Fibroblast of skin of back (primary cell): ENCODE measurements around the gene GYS1.

ENCODE experiments used
- DNase-seq: peaks from one replicate; pipeline ENCODE4 v3.0.0-alpha.2; 2013

Gene GYS1

DNA sequence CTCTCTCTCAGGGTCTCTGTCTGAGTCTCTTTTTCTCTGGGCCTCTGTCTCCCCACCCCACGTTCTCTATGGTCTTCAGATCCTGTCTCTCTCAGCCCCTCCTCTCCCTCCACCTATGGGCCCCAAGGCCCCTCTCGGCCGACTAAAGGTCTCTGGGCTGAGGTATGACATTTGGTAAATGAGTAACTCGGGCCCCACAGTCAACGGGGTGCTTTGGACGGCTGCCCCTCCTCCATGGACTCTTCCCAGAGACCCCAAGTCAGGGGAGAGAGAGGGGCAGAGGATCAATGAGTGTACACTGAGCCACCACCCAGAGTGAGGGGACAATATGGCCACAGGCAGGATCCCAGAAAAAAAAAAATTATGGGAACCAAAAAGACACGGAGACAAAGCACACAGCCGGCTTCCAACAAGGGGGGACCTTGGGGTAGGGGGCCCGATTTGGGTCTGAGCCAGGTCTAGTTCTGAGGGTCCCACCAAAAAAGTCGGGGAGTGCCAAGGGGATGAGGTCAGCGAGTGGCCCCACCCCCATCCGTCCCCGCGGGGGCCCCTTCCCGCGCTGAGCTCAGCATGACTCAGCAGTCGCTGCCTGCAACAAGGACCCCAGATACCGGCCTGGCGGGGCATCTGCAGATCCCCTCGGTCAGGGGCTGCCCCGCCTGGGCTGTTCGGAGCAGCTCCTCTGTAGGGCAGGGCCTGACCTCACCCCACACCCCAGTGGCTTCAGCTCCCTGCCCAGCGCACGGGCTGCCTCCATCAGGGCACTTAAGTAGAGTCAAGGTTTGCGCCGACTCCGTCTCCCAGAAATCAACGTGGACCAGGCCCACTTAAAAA is 29.5 kb downstream of the GYS1 start:
- DNase-seq = peak; percentile 77

DNA sequence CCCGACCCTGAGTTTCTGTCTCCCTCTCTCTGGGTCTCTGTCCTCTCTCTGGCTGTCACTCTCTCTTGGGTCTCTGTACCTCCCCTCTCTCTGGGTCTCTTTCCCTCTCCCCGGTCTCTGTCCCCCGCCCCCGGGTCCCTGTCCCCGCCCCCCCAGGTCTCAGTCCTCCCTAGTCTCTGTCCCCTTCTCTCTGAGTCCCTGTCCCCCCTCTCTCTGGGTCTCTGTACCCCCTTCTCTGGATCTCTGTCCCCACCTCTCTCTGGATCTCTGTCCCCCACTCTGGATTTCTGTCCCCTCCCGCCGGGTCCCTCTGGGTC is 30.3 kb downstream of the GYS1 start:
- DNase-seq = no peak

DNA sequence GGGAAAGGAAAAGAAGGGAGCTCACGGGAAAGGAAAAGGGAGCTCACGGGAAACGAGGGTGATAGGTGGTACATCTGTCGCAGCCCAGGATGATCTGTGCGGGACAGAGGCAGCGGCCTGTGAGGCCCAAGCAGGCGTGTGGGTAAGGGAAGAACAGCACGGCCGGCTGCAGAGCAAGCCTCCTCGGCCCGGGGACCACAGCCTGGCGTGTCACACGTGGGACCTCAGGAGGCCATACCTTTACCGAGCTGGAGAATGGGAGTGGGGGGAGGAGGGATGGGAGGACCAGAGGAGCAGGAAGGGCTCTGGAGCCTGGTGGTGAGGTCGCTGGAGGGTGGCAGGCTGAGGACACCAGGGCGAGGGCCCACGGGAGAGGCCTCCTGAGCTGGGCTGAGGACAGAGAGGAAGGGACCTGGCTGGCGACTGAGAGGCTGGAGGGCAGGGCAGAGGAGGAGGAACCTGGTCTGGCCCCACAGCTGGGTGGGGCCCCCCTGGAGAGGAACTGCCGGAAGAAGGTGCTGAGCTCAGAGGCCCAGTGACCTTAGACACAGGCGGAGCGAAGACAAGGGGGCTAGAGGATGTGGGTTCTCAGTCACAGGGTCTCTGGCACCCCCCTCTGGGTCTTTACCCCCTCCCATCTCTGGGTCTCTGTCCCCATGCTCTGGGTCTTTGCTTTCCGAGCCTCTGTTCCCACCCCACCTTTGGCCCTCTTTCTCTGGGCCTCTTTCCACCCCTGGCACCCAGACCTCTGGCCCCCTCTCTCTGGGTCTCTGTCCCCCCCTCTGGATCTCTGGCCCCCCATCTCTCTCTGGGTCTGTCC is 30.9 kb downstream of the GYS1 start:
- peak; percentile 30 for DNase-seq

GRCh38 chr19:48961673-48962028 is 31.5 kb downstream of the GYS1 start:
- DNase-seq = no peak

GRCh38 chr19:48961051-48961649 is 32.0 kb downstream of the GYS1 start:
- no peak for DNase-seq

DNA sequence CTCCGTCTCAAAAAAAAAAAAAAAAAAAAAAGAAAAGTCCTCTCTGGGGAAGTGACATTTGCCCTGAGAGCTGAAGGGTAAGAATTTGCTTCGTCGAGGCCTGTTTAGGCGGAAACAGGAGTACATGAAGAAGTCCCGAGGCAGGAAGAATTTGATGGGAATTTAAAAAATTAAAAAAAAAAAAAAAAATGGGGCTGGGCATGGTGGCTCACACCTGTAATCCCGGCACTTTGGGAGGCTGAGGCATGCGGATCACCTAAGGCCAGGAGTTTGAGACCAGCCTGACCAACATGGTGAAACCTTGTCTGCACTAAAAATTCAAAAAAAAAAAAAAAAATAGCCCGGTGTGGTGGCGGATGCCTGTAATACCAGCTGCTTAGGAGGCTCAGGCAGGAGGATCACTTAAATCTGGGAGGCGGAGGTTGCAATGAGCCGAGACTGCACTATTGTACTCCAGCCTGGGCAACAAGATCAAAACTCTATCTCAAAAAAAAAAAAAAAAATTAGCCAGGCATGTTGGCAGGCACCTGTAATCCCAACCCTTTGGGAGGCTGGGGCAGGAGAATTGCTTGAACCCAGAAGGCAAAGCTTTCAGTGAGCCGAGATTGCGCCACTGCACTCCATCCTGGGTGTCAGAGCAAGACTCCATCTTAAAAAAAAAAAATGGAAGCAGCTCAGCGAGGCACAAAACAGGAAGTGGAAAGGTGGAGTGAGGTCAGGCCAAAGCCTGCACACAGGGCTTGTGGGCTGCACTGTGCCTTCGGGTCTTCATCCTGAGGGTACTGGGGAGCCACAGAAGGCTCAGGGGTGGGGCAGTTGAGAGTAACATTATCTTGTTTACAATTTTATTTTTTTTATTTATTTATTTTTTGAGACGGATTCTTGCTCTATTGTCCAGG is 33.5 kb downstream of the GYS1 start:
- DNase-seq = no peak

DNA sequence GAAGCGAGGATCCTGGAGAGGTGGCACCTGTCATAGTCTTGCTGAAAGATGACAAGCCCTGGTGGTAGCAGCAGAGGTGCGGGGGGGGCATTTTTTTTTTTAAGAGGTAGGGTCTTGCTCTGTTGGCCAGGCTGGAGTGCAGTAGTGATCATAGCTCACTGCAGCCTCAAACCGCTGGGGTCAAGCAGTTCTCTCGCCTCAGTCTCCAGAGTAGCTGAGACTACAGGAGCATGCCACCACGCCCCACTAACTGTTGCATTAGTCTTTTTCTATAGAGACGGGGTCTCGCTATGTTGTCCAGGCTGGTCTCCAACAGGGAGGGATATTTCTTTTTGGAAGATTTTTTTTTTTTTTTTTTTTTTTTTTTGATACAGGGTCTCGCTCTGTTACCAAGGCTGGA is 35.1 kb downstream of the GYS1 start:
- no peak for DNase-seq

GRCh38 chr19:48955308-48955958 is 37.7 kb downstream of the GYS1 start:
- DNase-seq = no peak

GRCh38 chr19:48954595-48955307 is 38.4 kb downstream of the GYS1 start, which contains the start of gene BAX:
Gene BAX (plus strand): TSS chr19:48954875. CDS start chr19:48954929, 54 bp downstream.
- DNase-seq = peak; percentile 95

- DNase-seq = no peak
Measured at GRCh38 chr19:48953990-48954594, 39.0 kb downstream of the GYS1 start.

DNA sequence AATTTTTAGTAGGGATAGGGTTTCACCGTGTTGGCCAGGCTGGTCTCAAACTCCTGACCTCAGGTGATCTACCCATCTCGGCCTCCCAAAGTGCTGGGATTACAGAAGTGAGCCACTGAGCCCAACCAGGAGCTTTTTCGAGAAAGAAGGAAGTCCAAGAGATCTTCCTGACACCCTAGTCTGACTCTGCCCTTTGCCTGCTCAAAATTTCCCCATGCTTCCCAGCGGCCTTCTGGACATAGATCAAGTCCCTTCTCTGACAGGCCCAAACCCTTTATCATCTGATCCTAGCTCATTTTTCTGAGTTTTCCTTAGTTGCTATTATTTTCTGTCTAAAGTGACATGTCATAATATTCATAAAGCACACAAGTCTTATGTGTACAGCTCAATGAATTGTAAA is 40.0 kb downstream of the GYS1 start:
- DNase-seq = no peak

DNA sequence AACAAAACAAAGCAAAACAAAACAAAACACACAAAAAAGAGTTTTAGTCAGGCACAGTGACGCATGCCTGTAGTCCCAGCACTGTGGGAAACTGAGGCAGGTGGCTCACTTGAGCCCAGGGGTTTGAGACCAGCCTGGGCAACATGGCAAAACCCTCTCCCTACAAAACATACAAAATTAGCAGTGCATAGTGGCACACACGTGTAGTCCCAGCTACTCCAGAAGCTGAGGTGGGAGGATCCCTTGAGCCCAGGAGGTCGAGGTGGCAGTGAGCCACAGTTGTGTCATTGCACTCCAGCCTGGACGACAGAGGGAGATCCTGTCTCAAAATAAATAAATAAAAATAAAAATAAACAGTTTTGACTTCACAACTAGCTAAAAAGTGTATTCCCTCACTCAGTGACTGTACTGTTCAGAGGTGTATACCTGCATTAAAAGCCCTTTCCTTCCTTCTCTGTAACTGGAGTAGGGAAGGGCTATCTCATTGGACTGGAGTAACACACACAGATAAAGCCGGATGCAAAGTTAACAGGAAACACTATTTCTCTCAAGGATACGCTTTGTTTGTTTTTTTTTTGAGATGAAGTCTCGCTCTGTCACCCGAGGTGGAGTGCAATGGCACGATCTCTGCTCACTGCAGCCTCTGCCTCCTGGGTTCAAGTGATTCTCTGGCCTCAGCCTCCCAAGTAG is 42.1 kb downstream of the GYS1 start:
- DNase-seq = no peak

DNA sequence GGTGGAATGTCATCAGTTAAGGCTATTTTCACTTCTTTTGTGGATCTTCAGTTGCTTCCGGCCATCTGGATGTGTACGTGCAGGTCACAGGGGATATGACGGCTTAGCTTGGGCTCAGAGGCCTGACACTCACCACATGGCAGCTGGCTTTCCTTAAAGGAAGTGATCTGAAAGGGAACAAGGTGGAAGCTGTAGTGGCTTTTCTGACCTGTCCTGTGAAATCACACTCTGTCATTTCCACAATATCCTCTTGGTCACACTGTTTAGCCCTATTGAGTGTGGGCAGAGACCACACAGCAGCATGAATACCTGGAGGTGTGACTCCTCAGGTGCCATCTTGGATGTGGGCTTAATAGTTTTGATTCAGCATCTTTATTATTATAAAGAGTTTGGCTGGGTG is 43.0 kb downstream of the GYS1 start:
- no peak for DNase-seq

DNA sequence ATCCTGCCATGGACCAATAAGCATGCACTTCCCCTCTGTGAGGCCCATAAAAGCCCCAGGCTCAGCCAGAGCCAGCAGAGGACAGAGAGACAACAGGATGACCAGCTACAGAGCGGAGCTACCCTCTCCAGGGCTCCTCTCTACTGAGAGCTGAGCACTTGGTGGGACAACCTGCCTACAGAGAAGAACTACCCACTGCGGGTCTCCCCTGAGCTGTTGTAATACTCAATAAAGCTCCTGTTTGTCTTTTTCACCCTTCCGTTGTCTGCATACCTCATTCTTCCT is 45.9 kb downstream of the GYS1 start:
- DNase-seq = no peak

GRCh38 chr19:48946463-48947257 is 46.4 kb downstream of the GYS1 start:
- no peak for DNase-seq

DNA sequence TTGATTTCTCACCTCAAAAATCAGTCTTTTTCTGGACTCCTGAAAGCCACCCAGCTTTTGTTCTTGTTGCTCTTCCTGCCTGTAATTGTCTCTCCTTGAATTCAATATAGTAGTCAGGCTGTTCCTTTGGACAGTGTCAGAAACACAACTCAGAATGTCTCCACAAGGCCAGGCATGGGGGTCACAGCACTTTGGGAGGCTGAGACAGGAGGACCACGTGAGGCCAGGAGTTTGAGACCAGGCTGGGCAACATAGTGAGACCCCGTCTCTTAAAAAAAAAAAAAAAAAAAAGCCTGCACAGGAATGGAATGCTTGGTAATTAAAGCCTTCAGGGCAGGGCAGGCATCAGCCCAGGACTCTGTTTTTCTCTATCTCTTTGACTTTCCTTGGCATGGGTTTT is 47.3 kb downstream of the GYS1 start:
- DNase-seq = no peak

GRCh38 chr19:48945415-48945814 is 47.7 kb downstream of the GYS1 start:
- DNase-seq = no peak

GRCh38 chr19:48943081-48943480 is 50.0 kb downstream of the GYS1 start:
- DNase-seq = no peak

DNA sequence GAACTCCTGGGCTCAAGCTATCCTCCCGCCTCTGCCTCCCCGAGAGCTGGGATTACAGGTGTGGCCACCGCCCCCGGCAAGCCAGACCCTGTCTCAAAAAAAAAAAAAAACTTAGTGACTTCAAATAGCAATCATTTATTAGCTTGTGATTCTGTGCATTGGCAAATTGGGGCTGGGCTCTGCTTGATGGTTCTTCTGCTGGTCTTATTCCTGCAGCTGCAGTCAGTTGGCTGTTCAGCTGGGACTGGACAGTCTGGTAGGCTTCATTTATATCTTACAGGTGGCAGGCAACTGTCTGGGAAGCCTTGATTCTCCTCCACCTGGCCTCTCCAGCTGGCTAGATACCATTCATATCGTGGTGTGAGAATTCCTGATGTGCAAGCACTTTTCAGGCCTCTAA is 52.2 kb downstream of the GYS1 start:
- no peak for DNase-seq

DNA sequence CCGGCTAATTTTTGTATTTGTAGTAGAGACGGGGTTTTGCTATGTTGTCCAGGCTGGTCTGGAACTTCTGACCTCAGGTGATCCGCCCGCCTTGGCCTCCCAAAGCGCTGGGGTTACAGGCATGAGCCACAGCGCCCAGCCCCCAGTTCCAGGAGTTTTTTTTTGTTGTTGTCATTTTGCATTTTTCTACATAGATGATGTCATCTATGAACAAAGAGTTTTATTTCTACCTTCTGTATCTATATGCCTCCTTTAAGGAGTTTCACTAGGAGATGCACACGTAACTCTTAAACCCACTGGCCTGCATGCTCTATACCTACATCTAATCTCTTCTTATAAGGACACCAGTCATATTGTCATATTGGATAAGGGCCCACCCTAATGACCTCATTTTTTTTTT is 54.9 kb downstream of the GYS1 start:
- DNase-seq = no peak
